Esophagus squamous epithelium (tissue), 5 donors: ENCODE results near the gene MAGOHB. TPM values are rescaled to one million over a fixed set of nuclear protein-coding genes. Genes with fewer than 3 reads are reported as not detected.
"Not testable (repeated sequence)": the region's sequence is repeated elsewhere in the genome, so short reads cannot be mapped to it uniquely, and the experiment has no call there.

Experiments used
- DNase-seq: peaks from one replicate; lab custom pipeline; 2025; lab: John Stamatoyannopoulos, UW
- H3K27ac ChIP-seq, 4 donors: fragments of 200-600 bp; sonication (generic); one replicate each; pipeline ENCODE4 v1.5.1; 2016 to 2019; ENCODE audit warnings: mild to moderate bottlenecking in 1 of 4
- H3K27me3 ChIP-seq, 4 donors: fragments of 200-600 bp; sonication (generic); 1 replicate in 3 of 4; 2 replicates in 1 of 4; pipeline versions ENCODE4 v1.5.1 to v1.6.0; 2017 to 2021; ENCODE audit warnings: antibody characterized with exemption in 1 of 4
- H3K36me3 ChIP-seq, 3 donors: fragments of 200-600 bp; sonication (generic); one replicate each; pipeline ENCODE4 v1.5.1; 2016 to 2019
- H3K4me1 ChIP-seq, 3 donors: fragments of 200-600 bp; sonication (generic); one replicate each; pipeline ENCODE4 v1.5.1; 2017 to 2019
- H3K4me3 ChIP-seq, 4 donors: fragments of 200-600 bp; sonication (generic); 1 replicate in 3 of 4; 2 replicates in 1 of 4; pipeline ENCODE4 v1.5.1; 2016 to 2019; ENCODE audit warnings: mild to moderate bottlenecking in 2 of 4, moderate library complexity in 1 of 4
- H3K9me3 ChIP-seq, 3 donors: fragments of 200-600 bp; sonication (generic); one replicate each; pipeline ENCODE4 v1.5.1; 2016 to 2019
- CTCF ChIP-seq, 6 experiments: fragments of 450-650 bp in 4 of 6; fragments of 200-600 bp in 2 of 6; sonication (generic) in 2 of 6; IDR thresholded peaks; one replicate each; pipeline ENCODE4 v1.5.1; 2016 to 2019; ENCODE audit warnings: antibody characterized with exemption in 6 of 6, mild to moderate bottlenecking in 4 of 6, moderate library complexity in 4 of 6
- POLR2A ChIP-seq, 4 donors: fragments of 450-650 bp; IDR thresholded peaks; one replicate each; pipeline ENCODE4 v1.6.1; 2017; ENCODE audit warnings: antibody characterized with exemption in 4 of 4, mild to moderate bottlenecking in 4 of 4, moderate library complexity in 3 of 4
- WGBS, 2 donors: methylation state at CpG; one replicate each; pipeline ENCODE4 v1.1.5; 2018; 5-methylcytosine and 5-hydroxymethylcytosine counted together
- intact Hi-C: fragments of 100-400 bp; cut with DNase I; formaldehyde crosslinking; loops from one replicate; pipeline ENCODE4 v1.15.0; 2022
- total RNA-seq, 4 donors: library from RNA; depleted of rRNA; stranded (reverse); fragments of >200 nt; gene quantifications; one replicate each; pipeline ENCODE4 v1.1.0, GENCODE V29; 2016
- donor health status: DM: yes; HTN: yes; CAD: no.

MAGOHB gene
- total RNA-seq, 4 donors from 2014 or later: 5.4 to 25.1 (median 9.8) TPM

DNA sequence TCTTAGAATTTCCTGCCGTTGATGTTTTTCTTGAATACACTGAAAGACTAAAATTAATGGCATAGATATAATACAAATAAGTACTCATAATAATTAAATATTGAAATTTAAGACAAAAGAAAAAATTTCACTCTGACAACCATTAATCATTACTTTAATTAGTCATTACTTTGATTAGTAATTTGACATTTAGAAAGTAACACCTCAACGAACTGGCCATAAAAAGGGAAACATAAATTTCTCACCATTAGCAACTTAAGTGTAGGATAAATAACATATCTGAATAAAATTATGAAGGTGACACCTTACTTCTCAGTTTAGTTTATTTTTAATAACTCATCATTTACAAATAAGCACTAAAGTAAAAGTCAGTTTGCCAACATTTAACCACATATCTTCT, 17.5 kb downstream of the MAGOHB start:
- Histone ChIP-seq H3K27me3 (no peaks in the 10 kb centered on the region), H3K9me3 (no peaks in the 10 kb centered on the region), H3K27ac (no peak overlapping the region), H3K36me3 (peaks cover 0 to 20% (median 0%) of the 10 kb centered on the region in 3 donors), H3K4me3 (no peak overlapping the region), H3K4me1 (no peaks in the 10 kb centered on the region)
- intact Hi-C loops: no loop called here
- no peak for DNase-seq
- 54 to 55% methylated on average over 2 of the region's 2 CpGs for WGBS, 2 donors
- TF ChIP-seq CTCF (IDR thresholded peaks at IDR 0.05): no peak
- no peak for TF ChIP-seq POLR2A (IDR thresholded peaks at IDR 0.05)

DNA sequence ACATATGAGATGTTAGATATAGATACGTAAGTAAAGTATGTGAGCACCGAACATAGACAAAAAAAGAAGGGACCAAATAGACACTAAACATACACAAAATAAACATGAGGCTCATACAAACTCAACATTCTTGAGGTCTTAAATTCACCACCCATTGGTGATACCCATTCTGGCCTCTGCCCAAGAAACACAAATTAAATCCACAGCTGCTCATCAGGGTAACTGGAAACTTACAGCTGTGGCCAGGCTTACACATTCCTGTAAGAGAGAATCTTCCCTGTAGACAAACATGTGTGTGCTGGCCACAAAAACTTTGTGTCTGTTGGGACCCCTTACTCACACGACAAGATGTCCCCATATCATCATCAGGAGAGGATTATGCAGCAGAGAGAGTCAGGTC, 22.4 kb downstream of the MAGOHB start:
- Histone ChIP-seq H3K4me1 (no peaks in the 10 kb centered on the region), H3K36me3 (peaks cover 0 to 22% (median 0%) of the 10 kb centered on the region in 3 donors), H3K27me3 (no peaks in the 10 kb centered on the region), H3K27ac (no peak overlapping the region), H3K9me3 (no peaks in the 10 kb centered on the region), H3K4me3 (no peak overlapping the region)
- intact Hi-C loops: no loop called here
- TF ChIP-seq POLR2A (IDR thresholded peaks at IDR 0.05) (no peak), CTCF (IDR thresholded peaks at IDR 0.05) (no peak)
- no peak for DNase-seq
- WGBS, 2 donors: 91 to 98% methylated on average over 3 of the region's 3 CpGs

- TF ChIP-seq CTCF (IDR thresholded peaks at IDR 0.05) (no peak), POLR2A (IDR thresholded peaks at IDR 0.05) (no peak)
- 73 to 79% methylated on average over 1 of the region's 1 CpG for WGBS, 2 donors
- DNase-seq: no peak
- no peak overlapping the region for H3K4me3 ChIP-seq
- intact Hi-C loops: no loop called here
- peaks cover 0 to 20% (median 0%) of the 10 kb centered on the region in 3 donors for H3K36me3 ChIP-seq
- no peaks in the 10 kb centered on the region for H3K9me3 ChIP-seq
- H3K4me1 ChIP-seq: no peaks in the 10 kb centered on the region
- H3K27ac ChIP-seq: no peak overlapping the region
- H3K27me3 ChIP-seq: no peaks in the 10 kb centered on the region
These were observed 29.0 kb downstream of the MAGOHB start for GRCh38 chr12:10584415-10584814.

DNA sequence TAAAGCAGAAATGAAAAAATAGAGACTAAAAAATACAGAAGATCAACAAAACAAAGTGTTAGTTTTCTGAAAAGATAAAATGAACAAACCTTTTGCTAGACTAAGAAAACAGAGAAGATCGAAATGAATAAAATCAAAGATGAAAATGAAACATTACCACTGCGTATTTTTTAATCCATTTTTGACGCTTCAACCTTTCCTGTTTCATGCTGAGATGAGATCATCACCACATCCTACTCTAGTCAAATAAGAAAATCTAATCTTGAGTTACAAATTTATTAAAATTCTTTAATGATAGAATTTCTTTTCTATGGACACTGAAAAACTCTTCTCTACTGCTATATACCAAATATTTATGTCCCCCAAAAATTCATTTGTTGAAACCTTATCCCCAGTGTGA, 30.7 kb downstream of the MAGOHB start:
- DNase-seq: no peak
- intact Hi-C loops: no loop called here
- WGBS, 2 donors: 92 to 95% methylated on average over 3 of the region's 3 CpGs

DNA sequence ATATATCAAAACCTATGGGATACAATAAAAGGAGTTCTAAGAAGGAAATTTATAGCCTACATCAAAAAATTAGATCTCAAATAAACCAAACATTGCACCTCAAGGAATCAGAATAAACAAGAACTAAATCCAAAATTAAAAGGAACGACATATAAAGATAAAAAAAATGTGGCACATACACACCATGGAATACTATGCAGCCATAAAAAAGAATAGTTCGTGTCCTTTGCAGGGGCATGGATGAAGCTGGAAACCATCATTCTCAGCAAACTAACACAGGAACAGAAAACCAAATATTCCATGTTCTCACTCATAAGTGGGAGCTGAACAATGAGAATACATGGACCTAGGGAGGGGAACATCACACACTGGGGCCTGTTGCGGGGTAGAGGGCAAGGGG, 31.3 kb downstream of the MAGOHB start:
- DNase-seq, H3K4me1 ChIP-seq, H3K4me3 ChIP-seq, intact Hi-C loops, H3K9me3 ChIP-seq, H3K27me3 ChIP-seq, H3K27ac ChIP-seq: not testable (repeated sequence)
- H3K36me3 ChIP-seq: peaks cover 0 to 20% (median 0%) of the 10 kb centered on the region in 3 donors
- 75 to 93% methylated on average over 3 of the region's 3 CpGs for WGBS, 2 donors

More for the DNA sequence above, 30.7 kb downstream of the MAGOHB start:
- TF ChIP-seq CTCF (IDR thresholded peaks at IDR 0.05): no peak
- no peak for TF ChIP-seq POLR2A (IDR thresholded peaks at IDR 0.05)
- Histone ChIP-seq H3K9me3 (no peaks in the 10 kb centered on the region), H3K4me3 (no peak overlapping the region), H3K4me1 (no peaks in the 10 kb centered on the region), H3K27me3 (no peaks in the 10 kb centered on the region), H3K36me3 (peaks cover 0 to 20% (median 0%) of the 10 kb centered on the region in 3 donors), H3K27ac (no peak overlapping the region)

DNA sequence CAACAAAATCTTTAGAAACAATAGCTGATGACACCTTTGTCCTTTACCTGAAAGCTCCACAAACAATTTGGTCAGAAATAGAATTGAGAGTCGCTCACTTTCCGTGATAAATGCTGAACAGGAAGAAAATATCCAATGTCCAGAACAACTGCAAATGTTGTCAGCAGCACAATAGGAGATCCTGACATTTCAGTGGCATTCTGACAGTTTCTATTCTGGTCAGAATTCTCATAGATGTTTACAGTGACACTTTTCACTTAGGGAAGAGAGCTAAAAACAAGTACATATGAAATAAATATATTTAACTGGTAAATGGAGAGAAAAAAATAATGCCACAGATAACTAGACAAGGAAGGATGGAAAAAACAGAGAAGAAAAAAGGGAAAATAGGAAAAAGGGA, 39.1 kb downstream of the MAGOHB start:
- no peaks in the 10 kb centered on the region for H3K4me1 ChIP-seq
- intact Hi-C loops: no loop called here
- no peaks in the 10 kb centered on the region for H3K9me3 ChIP-seq
- no peaks in the 10 kb centered on the region for H3K36me3 ChIP-seq
- WGBS, 2 donors: 48 to 75% methylated on average over 2 of the region's 2 CpGs
- no peak overlapping the region for H3K27ac ChIP-seq
- no peak overlapping the region for H3K4me3 ChIP-seq
- no peaks in the 10 kb centered on the region for H3K27me3 ChIP-seq
- no peak for DNase-seq
- no peak for TF ChIP-seq CTCF (IDR thresholded peaks at IDR 0.05)
- no peak for TF ChIP-seq POLR2A (IDR thresholded peaks at IDR 0.05)

GRCh38 chr12:10572021-10572490, 41.4 kb downstream of the MAGOHB start:
- H3K4me3 ChIP-seq, H3K4me1 ChIP-seq, H3K27ac ChIP-seq, H3K9me3 ChIP-seq, H3K36me3 ChIP-seq, H3K27me3 ChIP-seq, DNase-seq, intact Hi-C loops: not testable (repeated sequence)
- WGBS, 2 donors: 33 to 53% methylated on average over 2 to 3 of the region's 3 CpGs
